ENCODE results near the gene CDC34.

- TF ChIP-seq CTCF (conservative IDR thresholded peaks at IDR 0.05) (no peak), ZFX (IDR thresholded peaks at IDR 0.05) (no peak)
Observed at GRCh38 chr19:579842-580155, 48.2 kb downstream of the CDC34 start.
